ENCODE data around the gene SLC66A3.

The SLC66A3 gene

GRCh38 chr2:11187731-11188130 is 32.5 kb downstream of the SLC66A3 start:
- POLR2A ChIA-PET: no interaction called here
- no peak overlapping the region for H3K27ac ChIP-seq (ENCODE audit: extremely low read depth, low read depth, low read length)
- H3K4me3 ChIP-seq (ENCODE audit: low read depth, low read length): no peak overlapping the region
- no peaks in the 10 kb centered on the region for H3K9me3 ChIP-seq (ENCODE audit: control insufficient read depth, insufficient read depth, low read depth, low read length)
- CTCF ChIA-PET: interaction anchor here (0.6 to 2.4 kb wide), 2 partner anchors 11 to 56 kb away, joined by 3 to 7 read pairs; no protein-coding TSS in a partner anchor
- no peaks in the 10 kb centered on the region for H3K4me1 ChIP-seq (ENCODE audit: control insufficient read depth, insufficient read depth, low read length)
- peaks cover 26 to 42% of the 10 kb centered on the region in 2 experiments for H3K36me3 ChIP-seq (ENCODE audit: control insufficient read depth in 2 of 2, insufficient read depth in 1 of 2, low read length in 2 of 2)
- TF ChIP-seq IKZF3 (tag by site-specific recombination; IDR thresholded peaks at IDR 0.05) (no peak), PRDM4 (tag by site-specific recombination; IDR thresholded peaks at IDR 0.05) (no peak), ZBTB44 (tag by site-specific recombination; IDR thresholded peaks at IDR 0.05) (no peak), ZSCAN30 (tag by site-specific recombination; IDR thresholded peaks at IDR 0.05) (no peak), ZNF362 (tag by site-specific recombination; IDR thresholded peaks at IDR 0.05) (no peak)

GRCh38 chr2:11196246-11196645 is 41.0 kb downstream of the SLC66A3 start:
- POLR2A ChIA-PET: no interaction called here
- H3K4me3 ChIP-seq (ENCODE audit: low read depth, low read length): no peak overlapping the region
- CTCF ChIA-PET: no interaction called here
- no peaks in the 10 kb centered on the region for H3K4me1 ChIP-seq (ENCODE audit: control insufficient read depth, insufficient read depth, low read length)
- no peak overlapping the region for H3K27ac ChIP-seq (ENCODE audit: extremely low read depth, low read depth, low read length)
- no peaks in the 10 kb centered on the region for H3K9me3 ChIP-seq (ENCODE audit: control insufficient read depth, insufficient read depth, low read depth, low read length)
- H3K36me3 ChIP-seq (ENCODE audit: control insufficient read depth in 2 of 2, insufficient read depth in 1 of 2, low read length in 2 of 2): peaks cover 58 to 72% of the 10 kb centered on the region in 2 experiments
- no peak for TF ChIP-seq ZNF488 (tag by site-specific recombination; IDR thresholded peaks at IDR 0.05)
- TF ChIP-seq GLIS2 (tag by site-specific recombination; IDR thresholded peaks at IDR 0.05): no peak
- no peak for TF ChIP-seq ZNF544 (tag by site-specific recombination; IDR thresholded peaks at IDR 0.05)
- no peak for TF ChIP-seq ZNF571 (tag by site-specific recombination; IDR thresholded peaks at IDR 0.05)
- TF ChIP-seq ZNF146 (tag by site-specific recombination; IDR thresholded peaks at IDR 0.05): no peak
- no peak for TF ChIP-seq ZNF561 (tag by site-specific recombination; IDR thresholded peaks at IDR 0.05; ENCODE audit: borderline replicate concordance)
- TF ChIP-seq ZNF292 (tag by site-specific recombination; IDR thresholded peaks at IDR 0.05; ENCODE audit: borderline replicate concordance, low read depth): no peak
- TF ChIP-seq ATF2 (tag by site-specific recombination; IDR thresholded peaks at IDR 0.05; ENCODE audit: low read depth): no peak
- no peak for TF ChIP-seq ZNF473 (tag by site-specific recombination; IDR thresholded peaks at IDR 0.05)
- no peak for TF ChIP-seq ZNF521 (tag by site-specific recombination; IDR thresholded peaks at IDR 0.05)
- TF ChIP-seq ZNF654 (tag by site-specific recombination; IDR thresholded peaks at IDR 0.05; ENCODE audit: low read depth): no peak
- TF ChIP-seq REST (tag by site-specific recombination; IDR thresholded peaks at IDR 0.05): no peak
- no peak for TF ChIP-seq ZNF266 (tag by site-specific recombination; IDR thresholded peaks at IDR 0.05; ENCODE audit: low read depth)
- no peak for TF ChIP-seq PRDM1 (tag by site-specific recombination; IDR thresholded peaks at IDR 0.05)
- no peak for TF ChIP-seq KLF7 (tag by site-specific recombination; IDR thresholded peaks at IDR 0.05; ENCODE audit: borderline replicate concordance)
- TF ChIP-seq ZNF248 (tag by site-specific recombination; IDR thresholded peaks at IDR 0.05): no peak
- no peak for TF ChIP-seq ZNF558 (tag by site-specific recombination; IDR thresholded peaks at IDR 0.05)
- no peak for TF ChIP-seq ZNF645 (tag by site-specific recombination; IDR thresholded peaks at IDR 0.05)
- no peak for TF ChIP-seq BCL11B (tag by site-specific recombination; IDR thresholded peaks at IDR 0.05; ENCODE audit: low read depth)
